ENCODE results near the gene SLC27A3.

DNA sequence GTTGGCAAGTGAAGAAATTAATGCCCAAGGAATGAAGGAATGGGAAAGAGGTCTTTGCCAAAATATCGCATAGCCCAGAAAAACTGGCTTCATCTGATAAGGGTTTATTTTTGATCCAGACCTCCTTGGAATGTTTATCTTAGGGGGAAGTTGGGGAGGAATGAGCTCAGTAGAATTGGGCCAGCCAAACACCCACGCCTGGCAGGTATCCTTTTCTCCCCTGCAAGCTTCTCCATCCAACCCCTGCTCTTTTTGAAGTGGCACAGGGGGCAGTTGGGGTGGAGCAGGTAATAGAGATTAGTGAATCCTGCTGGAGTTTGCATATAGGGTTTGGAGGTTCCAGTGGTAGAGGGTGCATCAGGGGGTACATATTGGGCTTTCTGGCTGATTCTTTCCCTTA is 26.3 kb upstream of the SLC27A3 start:
- TF ChIP-seq POLR2A (IDR thresholded peaks at IDR 0.05) = no peak
- TF ChIP-seq, protein P1, sequence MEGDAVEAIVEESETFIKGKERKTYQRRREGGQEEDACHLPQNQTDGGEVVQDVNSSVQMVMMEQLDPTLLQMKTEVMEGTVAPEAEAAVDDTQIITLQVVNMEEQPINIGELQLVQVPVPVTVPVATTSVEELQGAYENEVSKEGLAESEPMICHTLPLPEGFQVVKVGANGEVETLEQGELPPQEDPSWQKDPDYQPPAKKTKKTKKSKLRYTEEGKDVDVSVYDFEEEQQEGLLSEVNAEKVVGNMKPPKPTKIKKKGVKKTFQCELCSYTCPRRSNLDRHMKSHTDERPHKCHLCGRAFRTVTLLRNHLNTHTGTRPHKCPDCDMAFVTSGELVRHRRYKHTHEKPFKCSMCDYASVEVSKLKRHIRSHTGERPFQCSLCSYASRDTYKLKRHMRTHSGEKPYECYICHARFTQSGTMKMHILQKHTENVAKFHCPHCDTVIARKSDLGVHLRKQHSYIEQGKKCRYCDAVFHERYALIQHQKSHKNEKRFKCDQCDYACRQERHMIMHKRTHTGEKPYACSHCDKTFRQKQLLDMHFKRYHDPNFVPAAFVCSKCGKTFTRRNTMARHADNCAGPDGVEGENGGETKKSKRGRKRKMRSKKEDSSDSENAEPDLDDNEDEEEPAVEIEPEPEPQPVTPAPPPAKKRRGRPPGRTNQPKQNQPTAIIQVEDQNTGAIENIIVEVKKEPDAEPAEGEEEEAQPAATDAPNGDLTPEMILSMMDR (IDR thresholded peaks at IDR 0.05) = no peak
